ENCODE results near the gene GFY.

The GFY gene

DNA sequence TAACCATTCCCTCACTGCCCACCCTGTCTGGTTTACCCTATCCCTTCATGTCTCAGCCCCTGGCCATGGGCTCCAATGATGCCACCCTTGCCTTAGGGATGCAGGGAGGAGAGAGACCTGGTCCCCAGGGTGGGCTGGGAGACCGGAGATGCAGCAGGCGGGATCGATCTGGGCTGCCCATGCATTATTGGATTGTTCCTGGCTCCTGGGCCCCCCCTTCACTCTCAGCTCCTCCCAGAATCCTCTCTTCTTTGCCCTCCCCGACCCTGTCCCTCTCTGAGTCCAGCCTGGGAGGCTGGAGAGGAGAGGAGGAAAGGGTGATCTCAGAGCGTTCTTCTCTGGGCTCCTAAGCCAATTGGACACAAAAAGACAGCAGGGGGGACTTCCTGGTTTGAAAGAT, 31.3 kb upstream of the GFY start:
- DNase-seq (ENCODE audit: extremely low read depth, insufficient read length): no peak
- TF ChIP-seq, protein P1, sequence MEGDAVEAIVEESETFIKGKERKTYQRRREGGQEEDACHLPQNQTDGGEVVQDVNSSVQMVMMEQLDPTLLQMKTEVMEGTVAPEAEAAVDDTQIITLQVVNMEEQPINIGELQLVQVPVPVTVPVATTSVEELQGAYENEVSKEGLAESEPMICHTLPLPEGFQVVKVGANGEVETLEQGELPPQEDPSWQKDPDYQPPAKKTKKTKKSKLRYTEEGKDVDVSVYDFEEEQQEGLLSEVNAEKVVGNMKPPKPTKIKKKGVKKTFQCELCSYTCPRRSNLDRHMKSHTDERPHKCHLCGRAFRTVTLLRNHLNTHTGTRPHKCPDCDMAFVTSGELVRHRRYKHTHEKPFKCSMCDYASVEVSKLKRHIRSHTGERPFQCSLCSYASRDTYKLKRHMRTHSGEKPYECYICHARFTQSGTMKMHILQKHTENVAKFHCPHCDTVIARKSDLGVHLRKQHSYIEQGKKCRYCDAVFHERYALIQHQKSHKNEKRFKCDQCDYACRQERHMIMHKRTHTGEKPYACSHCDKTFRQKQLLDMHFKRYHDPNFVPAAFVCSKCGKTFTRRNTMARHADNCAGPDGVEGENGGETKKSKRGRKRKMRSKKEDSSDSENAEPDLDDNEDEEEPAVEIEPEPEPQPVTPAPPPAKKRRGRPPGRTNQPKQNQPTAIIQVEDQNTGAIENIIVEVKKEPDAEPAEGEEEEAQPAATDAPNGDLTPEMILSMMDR (IDR thresholded peaks at IDR 0.05; ENCODE audit: insufficient read depth, low read length, poor library complexity, severe bottlenecking): no peak
- no peaks in the 10 kb centered on the region for H3K36me3 ChIP-seq (ENCODE audit: control insufficient read depth, insufficient read depth, low read length)
- no peaks in the 10 kb centered on the region for H3K27me3 ChIP-seq (replicated peaks; ENCODE audit: control insufficient read depth, insufficient read depth, low read length)
- no peak overlapping the region for H3K4me3 ChIP-seq (replicated peaks; ENCODE audit: low read depth, low read length)

DNA sequence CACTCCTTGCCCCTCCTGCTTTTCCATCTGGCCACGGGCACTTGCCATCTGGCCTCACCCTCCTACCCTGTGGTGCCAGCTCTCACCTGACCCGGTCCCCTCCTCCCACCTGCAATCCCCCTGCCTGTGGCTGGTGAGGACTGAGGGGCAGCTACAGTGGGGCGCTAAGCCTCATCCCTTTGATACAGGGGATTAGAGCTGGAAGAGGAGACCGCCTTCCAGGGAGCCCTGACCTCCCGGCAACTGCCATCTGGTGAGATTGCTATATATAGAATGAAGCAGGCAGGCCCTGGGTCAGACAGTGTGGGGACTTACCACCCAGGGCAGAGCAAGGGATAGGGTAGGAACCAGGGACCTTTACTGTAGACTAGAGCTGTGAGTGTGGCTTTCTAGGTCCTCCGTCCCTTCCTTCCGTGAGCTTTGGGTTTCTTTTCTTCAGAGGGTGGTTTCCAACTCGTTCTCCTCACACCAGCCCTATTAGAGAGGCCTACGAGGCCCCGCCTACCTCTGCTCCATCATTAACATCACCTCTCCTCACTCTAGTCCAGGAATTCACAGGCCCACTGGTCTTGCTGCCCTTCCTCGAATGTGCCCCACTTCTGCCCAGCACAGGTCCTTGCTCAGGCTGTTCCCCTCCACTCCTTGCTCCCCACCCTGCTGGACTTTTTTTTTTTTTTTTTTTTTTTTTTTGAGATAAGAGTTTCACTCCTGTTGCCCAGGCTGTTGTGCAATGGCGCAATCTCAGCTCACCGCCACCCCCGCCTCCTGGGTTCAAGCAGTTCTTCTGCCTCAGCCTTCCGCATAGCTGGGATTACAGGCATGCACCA, 29.4 kb upstream of the GFY start:
- TF ChIP-seq, protein P1 (IDR thresholded peaks at IDR 0.05; ENCODE audit: insufficient read depth, low read length, poor library complexity, severe bottlenecking): no peak
- no peak for DNase-seq (ENCODE audit: extremely low read depth, insufficient read length)
- Histone ChIP-seq H3K36me3 (ENCODE audit: control insufficient read depth, insufficient read depth, low read length) (no peaks in the 10 kb centered on the region), H3K4me3 (replicated peaks; ENCODE audit: low read depth, low read length) (no peak overlapping the region), H3K27me3 (replicated peaks; ENCODE audit: control insufficient read depth, insufficient read depth, low read length) (no peaks in the 10 kb centered on the region)

DNA sequence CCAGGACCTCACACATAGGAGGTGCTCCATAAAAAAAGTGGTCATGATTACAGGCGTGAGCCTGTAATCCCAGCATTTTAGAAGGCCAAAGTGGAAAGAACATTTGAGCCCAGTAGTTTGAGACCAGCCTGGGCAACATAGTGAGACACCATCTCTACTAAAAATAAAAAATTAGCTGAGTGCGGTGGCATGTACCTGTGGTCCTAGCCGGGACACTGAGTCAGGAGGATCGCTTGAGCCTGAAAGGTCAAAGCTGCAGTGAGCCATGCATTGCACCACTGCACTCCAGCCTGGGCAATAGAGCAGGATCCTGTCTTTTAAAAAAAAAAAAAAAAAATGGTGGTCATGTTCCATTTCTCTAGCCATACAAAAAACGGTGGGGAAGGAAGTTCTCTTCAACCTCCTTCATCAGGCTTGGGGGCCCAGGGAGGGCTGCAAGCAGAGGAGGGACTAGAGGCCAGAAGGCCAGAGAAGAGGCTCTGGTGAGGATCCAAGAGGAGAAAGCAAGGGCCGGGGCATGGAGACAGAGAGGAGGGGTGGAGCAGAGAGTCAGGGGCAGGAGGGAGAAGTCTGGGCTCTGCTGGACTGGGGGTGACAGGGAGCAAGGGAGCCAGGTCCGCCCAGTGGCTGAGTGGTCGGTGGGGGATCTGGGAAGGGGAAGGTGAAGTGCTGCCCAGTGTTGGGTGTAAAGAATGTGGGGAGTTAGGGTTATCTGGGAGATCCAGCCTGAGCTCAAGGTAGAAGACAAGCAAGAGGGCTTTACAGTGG, 28.3 kb upstream of the GFY start:
- DNase-seq (ENCODE audit: extremely low read depth, insufficient read length): no peak
- H3K27me3 ChIP-seq (replicated peaks; ENCODE audit: control insufficient read depth, insufficient read depth, low read length): no peaks in the 10 kb centered on the region
- H3K4me3 ChIP-seq (replicated peaks; ENCODE audit: low read depth, low read length): no peak overlapping the region
- TF ChIP-seq, protein P1 (IDR thresholded peaks at IDR 0.05; ENCODE audit: insufficient read depth, low read length, poor library complexity, severe bottlenecking): no peak
- no peaks in the 10 kb centered on the region for H3K36me3 ChIP-seq (ENCODE audit: control insufficient read depth, insufficient read depth, low read length)

DNA sequence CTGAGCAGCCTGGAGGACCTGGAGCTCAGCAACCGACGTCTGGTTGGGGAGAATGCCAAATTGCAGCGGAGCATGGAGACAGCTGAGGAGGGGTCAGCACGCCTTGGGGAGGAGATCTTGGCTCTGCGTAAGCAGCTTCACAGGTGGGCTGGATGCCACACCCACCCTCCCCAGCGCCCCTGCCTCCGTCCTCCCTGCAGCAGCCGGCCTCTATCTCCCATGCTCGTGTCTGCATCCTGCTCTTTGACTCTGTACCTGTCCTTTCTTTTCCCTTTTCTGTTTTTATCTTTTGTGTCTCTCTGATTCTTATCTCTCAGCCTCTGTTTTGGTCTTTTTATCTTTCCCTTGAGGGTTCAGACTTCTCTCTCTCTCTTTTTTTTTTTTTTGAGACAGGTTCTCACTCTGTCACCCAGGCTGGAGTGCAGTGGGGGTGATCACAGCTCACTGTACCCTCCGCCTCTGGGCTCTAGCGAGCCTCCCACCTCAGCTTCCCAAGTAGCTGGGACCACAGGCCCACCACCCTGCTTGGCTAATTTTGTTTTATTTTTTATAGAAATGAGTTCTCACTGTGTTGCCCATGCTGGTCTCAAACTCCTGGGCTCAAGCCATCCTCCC, 27.1 kb upstream of the GFY start:
- Histone ChIP-seq H3K36me3 (ENCODE audit: control insufficient read depth, insufficient read depth, low read length) (no peaks in the 10 kb centered on the region), H3K27me3 (replicated peaks; ENCODE audit: control insufficient read depth, insufficient read depth, low read length) (no peaks in the 10 kb centered on the region), H3K4me3 (replicated peaks; ENCODE audit: low read depth, low read length) (no peak overlapping the region)
- DNase-seq (ENCODE audit: extremely low read depth, insufficient read length): no peak
- TF ChIP-seq, protein P1 (IDR thresholded peaks at IDR 0.05; ENCODE audit: insufficient read depth, low read length, poor library complexity, severe bottlenecking): no peak

DNA sequence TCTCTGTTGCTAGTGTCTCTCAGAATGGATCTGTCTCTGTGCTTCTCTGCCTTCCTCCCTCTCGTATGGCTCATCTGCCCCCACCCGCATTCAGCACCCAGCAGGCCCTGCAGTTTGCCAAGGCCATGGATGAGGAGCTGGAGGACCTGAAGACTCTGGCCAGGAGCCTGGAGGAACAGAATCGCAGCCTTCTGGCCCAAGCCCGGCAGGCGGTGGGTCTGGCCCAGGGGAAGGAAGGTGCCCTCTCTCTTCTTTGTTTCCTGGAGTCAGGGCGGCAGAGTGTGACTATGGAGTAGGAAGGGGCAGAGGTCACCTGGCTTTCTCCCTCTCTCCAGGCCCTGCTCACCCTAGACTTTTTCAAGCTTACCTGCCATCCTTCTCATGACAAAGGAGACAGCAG, 26.3 kb upstream of the GFY start:
- Histone ChIP-seq H3K36me3 (ENCODE audit: control insufficient read depth, insufficient read depth, low read length) (no peaks in the 10 kb centered on the region), H3K4me3 (replicated peaks; ENCODE audit: low read depth, low read length) (no peak overlapping the region), H3K27me3 (replicated peaks; ENCODE audit: control insufficient read depth, insufficient read depth, low read length) (no peaks in the 10 kb centered on the region)
- no peak for DNase-seq (ENCODE audit: extremely low read depth, insufficient read length)
- TF ChIP-seq, protein P1 (IDR thresholded peaks at IDR 0.05; ENCODE audit: insufficient read depth, low read length, poor library complexity, severe bottlenecking): no peak
